Endothelial cell of umbilical vein (primary cell): ENCODE data around the gene FGF19. TPM values are rescaled to one million over a fixed set of nuclear protein-coding genes. Genes with fewer than 3 reads are reported as not detected.

Experiments used
- BruUV-seq: library from RNA; stranded (reverse); fragments of 400-500 nt; replicated peaks from 2 replicates; lab custom pipeline; 2021; lab: Mats Ljungman, UMichigan
- CTCF ChIA-PET: fragments of 300-600, 350-600 bp; sonication (Branson Sonifier 250); formaldehyde crosslinking; loops from one replicate; lab custom pipeline; 2021; ENCODE audit warnings: antibody characterized with exemption, inconsistent platforms; lab: Charles Lee
- POLR2A ChIA-PET: fragments of 300-600, 350-600 bp; sonication (Branson Sonifier 250); formaldehyde crosslinking; loops from one replicate; lab custom pipeline; 2021; ENCODE audit warnings: antibody characterized with exemption, inconsistent platforms; lab: Charles Lee
- DNase-seq: peaks from one replicate; pipeline ENCODE4 v3.0.0-alpha.2; 2011; ENCODE audit warnings: low read depth, low spot score
- FAIRE-seq: peaks from 2 replicates; lab custom pipeline; 2011; peaks lifted over from hg19 to GRCh38; lab: Jason Lieb, UNC
- H2AFZ ChIP-seq: 2 replicates; pipeline ENCODE4 v1.6.0; 2012; ENCODE audit warnings: low read depth, low read length, control low read depth, inconsistent platforms
- H3K27ac ChIP-seq: 2 replicates; pipeline ENCODE4 v1.5.1; 2011; ENCODE audit warnings: low read depth, mild to moderate bottlenecking, control low read depth, low read length, moderate library complexity; ENCODE audit not compliant: insufficient read depth
- H3K27me3 ChIP-seq, 2 experiments: 2 replicates each; pipeline versions ENCODE4 v1.6.0 to v1.6.1; 2011; ENCODE audit warnings: low read length in 2 of 2, mixed read lengths in 1 of 2; ENCODE audit not compliant: control insufficient read depth in 2 of 2, insufficient read depth in 2 of 2
- H3K36me3 ChIP-seq, 2 experiments: 2 replicates in 1 of 2; 3 replicates in 1 of 2; pipeline ENCODE4 v1.5.1; 2011; ENCODE audit warnings: low read length in 2 of 2, mild to moderate bottlenecking in 1 of 2, moderate library complexity in 1 of 2; ENCODE audit not compliant: control insufficient read depth in 2 of 2, insufficient read depth in 2 of 2; ENCODE audit errors: extremely low read depth in 1 of 2
- H3K4me1 ChIP-seq: 3 replicates; pipeline ENCODE4 v1.5.1; 2011; ENCODE audit warnings: mild to moderate bottlenecking, low read length; ENCODE audit not compliant: control insufficient read depth, insufficient read depth; ENCODE audit errors: extremely low read depth
- H3K4me2 ChIP-seq: 2 replicates; pipeline ENCODE4 v1.6.1; 2011; ENCODE audit warnings: low read length, control low read depth, mixed read lengths; ENCODE audit not compliant: insufficient read depth
- H3K4me3 ChIP-seq, 3 experiments: fragments of 200-600 bp in 1 of 3; sonication (generic), shearing (Covaris generic) in 1 of 3; replicated peaks in 1 of 3; 2 replicates each; pipeline ENCODE4 v1.5.1; 2011 to 2016; ENCODE audit warnings: control low read depth in 3 of 3, low read length in 3 of 3, mild to moderate bottlenecking in 2 of 3, inconsistent platforms in 1 of 3, low read depth in 1 of 3, moderate library complexity in 1 of 3; ENCODE audit not compliant: insufficient read depth in 1 of 3
- H3K79me2 ChIP-seq: 2 replicates; pipeline ENCODE4 v1.6.0; 2012; ENCODE audit warnings: low read length, inconsistent platforms; ENCODE audit not compliant: control insufficient read depth, insufficient read depth
- H3K9ac ChIP-seq: replicated peaks from 2 replicates; pipeline ENCODE3; 2011; ENCODE audit warnings: low read length, control low read depth; ENCODE audit not compliant: insufficient read depth; ENCODE audit errors: extremely low read depth
- H3K9me1 ChIP-seq: replicated peaks from 3 replicates; pipeline ENCODE4 v1.6.0; 2011; ENCODE audit warnings: mild to moderate bottlenecking, low read length; ENCODE audit not compliant: control insufficient read depth, insufficient read depth; ENCODE audit errors: extremely low read depth
- H3K9me3 ChIP-seq: replicated peaks from 2 replicates; pipeline ENCODE4 v1.5.1; 2012; ENCODE audit warnings: low read length, inconsistent platforms; ENCODE audit not compliant: control insufficient read depth, insufficient read depth
- H4K20me1 ChIP-seq: replicated peaks from 2 replicates; pipeline ENCODE3; 2011; ENCODE audit warnings: mild to moderate bottlenecking, low read length; ENCODE audit not compliant: control insufficient read depth, insufficient read depth; ENCODE audit errors: extremely low read depth
- CTCF ChIP-seq, 2 donors: IDR thresholded peaks; 1 replicate in 1 of 2; 2 replicates in 1 of 2; pipeline ENCODE4 v1.5.1; 2011; ENCODE audit warnings: low read length in 2 of 2, mild to moderate bottlenecking in 2 of 2, moderate library complexity in 2 of 2, control low read depth in 1 of 2, inconsistent platforms in 1 of 2, low read depth in 1 of 2; ENCODE audit not compliant: insufficient read depth in 1 of 2; ENCODE audit errors: extremely low read depth in 1 of 2
- EZH2 ChIP-seq: IDR thresholded peaks from 2 replicates; pipeline ENCODE4 v1.6.1; 2012; ENCODE audit warnings: borderline replicate concordance, low read depth, mild to moderate bottlenecking, moderate library complexity, low read length, inconsistent platforms; ENCODE audit not compliant: severe bottlenecking
- FOS ChIP-seq: IDR thresholded peaks from 2 replicates; pipeline ENCODE4 v1.6.1; 2011; ENCODE audit warnings: mild to moderate bottlenecking, low read length, moderate library complexity, borderline replicate concordance; ENCODE audit not compliant: insufficient read depth
- GATA2 ChIP-seq: IDR thresholded peaks from 2 replicates; pipeline ENCODE4 v1.7.0; 2011; ENCODE audit warnings: low read depth, mild to moderate bottlenecking, moderate library complexity, mixed read lengths, low read length; ENCODE audit not compliant: insufficient read length, insufficient read depth
- JUN ChIP-seq: IDR thresholded peaks from 2 replicates; pipeline ENCODE4 v1.6.1; 2011; ENCODE audit warnings: borderline replicate concordance, low read depth; ENCODE audit not compliant: insufficient read length, insufficient read depth
- MAX ChIP-seq: IDR thresholded peaks from 2 replicates; pipeline ENCODE4 v1.6.1; 2011; ENCODE audit not compliant: insufficient read depth, insufficient read length
- MYC ChIP-seq: IDR thresholded peaks from one replicate; pipeline ENCODE4 v1.6.1; 2011; ENCODE audit warnings: mild to moderate bottlenecking, low read depth, low read length
- POLR2A ChIP-seq: IDR thresholded peaks from 2 replicates; pipeline ENCODE4 v1.6.1; 2012; ENCODE audit warnings: low read depth, mild to moderate bottlenecking, control low read depth, low read length
- POLR2AphosphoS5 ChIP-seq: IDR thresholded peaks from 2 replicates; pipeline ENCODE4 v1.6.1; 2012; ENCODE audit warnings: low read depth, mild to moderate bottlenecking, control low read depth, low read length, moderate library complexity; ENCODE audit not compliant: insufficient read depth
- dilution Hi-C: fragments of 300-500 bp; cut with MboI; formaldehyde crosslinking; loops from one replicate; pipeline ENCODE4 v1.15.0; 2019; ENCODE audit warnings: low sequenced_read_pairs; ENCODE audit not compliant: extremely low pct_ligation_motif_present
- intact Hi-C: fragments of 100-400 bp; cut with micrococcal nuclease; formaldehyde crosslinking; loops from one replicate; pipeline ENCODE4 v1.10.0; 2022
- polyA plus RNA-seq, 4 experiments: library from polyadenylated mRNA; depleted of rRNA in 3 of 4; stranded (reverse) in 3 of 4; unstranded in 1 of 4; fragments of >200 nt; gene quantifications; 2 replicates each; pipeline versions ENCODE4 v1.2.1 to v1.2.3, GENCODE V29; 2011 to 2012; ENCODE audit warnings: missing spikeins in 1 of 4
- total RNA-seq: library from RNA; stranded (reverse); gene quantifications from 2 replicates; pipeline ENCODE4 v1.2.3, GENCODE V29; 2021

The FGF19 gene
- total and polyA plus RNA-seq, 2 donors (not counting 3 experiments of a cell fraction or from before 2014, with no cell fraction given): 0.03 TPM; not detected in 1

- BruUV-seq: no TSS peak
These were observed 6.4 kb downstream of the FGF19 start for GRCh38 chr11:69697469-69697843.

More at GRCh38 chr11:69697469-69697843, 6.4 kb downstream of the FGF19 start:
- FAIRE-seq: no peak
- no peaks in the 10 kb centered on the region for H3K36me3 ChIP-seq
- H3K27me3 ChIP-seq: peaks cover 14 to 16% of the 10 kb centered on the region in 2 experiments
- H2AFZ ChIP-seq: no peak overlapping the region
- dilution Hi-C loops: no loop called here
- H3K9me3 ChIP-seq: no peaks in the 10 kb centered on the region
- intact Hi-C loops: no loop called here
- no peaks in the 10 kb centered on the region for H4K20me1 ChIP-seq
- no peak overlapping the region for H3K4me3 ChIP-seq
- no peak overlapping the region for H3K9ac ChIP-seq
- H3K4me2 ChIP-seq: no peak overlapping the region
- no peaks in the 10 kb centered on the region for H3K79me2 ChIP-seq
- no peak for TF ChIP-seq FOS
- no peak for TF ChIP-seq JUN
- no peak for TF ChIP-seq CTCF (IDR thresholded peaks at IDR 0.05; ENCODE audit: extremely low read depth in 1 of 2, insufficient read depth in 1 of 2, low read depth in 1 of 2, low read length in 2 of 2)
- TF ChIP-seq POLR2AphosphoS5: no peak
- no peak for TF ChIP-seq GATA2
- TF ChIP-seq EZH2: no peak
- TF ChIP-seq MAX: no peak
- no peak for TF ChIP-seq POLR2A
- TF ChIP-seq MYC: no peak
- ChIA-PET POLR2A (no interaction called here), CTCF (interaction anchor here (1.0 kb wide), 1 partner anchor 175 kb away, joined by 3 read pairs; no protein-coding TSS in a partner anchor)
- H3K4me1 ChIP-seq: peaks cover 8% of the 10 kb centered on the region
- no peak overlapping the region for H3K27ac ChIP-seq
- no peak for DNase-seq
- H3K9me1 ChIP-seq: no peaks in the 10 kb centered on the region
